ENCODE results near the gene SLC22A23. TPM values are rescaled to one million over a fixed set of nuclear protein-coding genes. Genes with fewer than 3 reads are reported as not detected.

Gene SLC22A23
- total and polyA plus RNA-seq, 2 experiments from 2014 or later, result 6.1 to 38.3 TPM

- TF ChIP-seq, protein P1, sequence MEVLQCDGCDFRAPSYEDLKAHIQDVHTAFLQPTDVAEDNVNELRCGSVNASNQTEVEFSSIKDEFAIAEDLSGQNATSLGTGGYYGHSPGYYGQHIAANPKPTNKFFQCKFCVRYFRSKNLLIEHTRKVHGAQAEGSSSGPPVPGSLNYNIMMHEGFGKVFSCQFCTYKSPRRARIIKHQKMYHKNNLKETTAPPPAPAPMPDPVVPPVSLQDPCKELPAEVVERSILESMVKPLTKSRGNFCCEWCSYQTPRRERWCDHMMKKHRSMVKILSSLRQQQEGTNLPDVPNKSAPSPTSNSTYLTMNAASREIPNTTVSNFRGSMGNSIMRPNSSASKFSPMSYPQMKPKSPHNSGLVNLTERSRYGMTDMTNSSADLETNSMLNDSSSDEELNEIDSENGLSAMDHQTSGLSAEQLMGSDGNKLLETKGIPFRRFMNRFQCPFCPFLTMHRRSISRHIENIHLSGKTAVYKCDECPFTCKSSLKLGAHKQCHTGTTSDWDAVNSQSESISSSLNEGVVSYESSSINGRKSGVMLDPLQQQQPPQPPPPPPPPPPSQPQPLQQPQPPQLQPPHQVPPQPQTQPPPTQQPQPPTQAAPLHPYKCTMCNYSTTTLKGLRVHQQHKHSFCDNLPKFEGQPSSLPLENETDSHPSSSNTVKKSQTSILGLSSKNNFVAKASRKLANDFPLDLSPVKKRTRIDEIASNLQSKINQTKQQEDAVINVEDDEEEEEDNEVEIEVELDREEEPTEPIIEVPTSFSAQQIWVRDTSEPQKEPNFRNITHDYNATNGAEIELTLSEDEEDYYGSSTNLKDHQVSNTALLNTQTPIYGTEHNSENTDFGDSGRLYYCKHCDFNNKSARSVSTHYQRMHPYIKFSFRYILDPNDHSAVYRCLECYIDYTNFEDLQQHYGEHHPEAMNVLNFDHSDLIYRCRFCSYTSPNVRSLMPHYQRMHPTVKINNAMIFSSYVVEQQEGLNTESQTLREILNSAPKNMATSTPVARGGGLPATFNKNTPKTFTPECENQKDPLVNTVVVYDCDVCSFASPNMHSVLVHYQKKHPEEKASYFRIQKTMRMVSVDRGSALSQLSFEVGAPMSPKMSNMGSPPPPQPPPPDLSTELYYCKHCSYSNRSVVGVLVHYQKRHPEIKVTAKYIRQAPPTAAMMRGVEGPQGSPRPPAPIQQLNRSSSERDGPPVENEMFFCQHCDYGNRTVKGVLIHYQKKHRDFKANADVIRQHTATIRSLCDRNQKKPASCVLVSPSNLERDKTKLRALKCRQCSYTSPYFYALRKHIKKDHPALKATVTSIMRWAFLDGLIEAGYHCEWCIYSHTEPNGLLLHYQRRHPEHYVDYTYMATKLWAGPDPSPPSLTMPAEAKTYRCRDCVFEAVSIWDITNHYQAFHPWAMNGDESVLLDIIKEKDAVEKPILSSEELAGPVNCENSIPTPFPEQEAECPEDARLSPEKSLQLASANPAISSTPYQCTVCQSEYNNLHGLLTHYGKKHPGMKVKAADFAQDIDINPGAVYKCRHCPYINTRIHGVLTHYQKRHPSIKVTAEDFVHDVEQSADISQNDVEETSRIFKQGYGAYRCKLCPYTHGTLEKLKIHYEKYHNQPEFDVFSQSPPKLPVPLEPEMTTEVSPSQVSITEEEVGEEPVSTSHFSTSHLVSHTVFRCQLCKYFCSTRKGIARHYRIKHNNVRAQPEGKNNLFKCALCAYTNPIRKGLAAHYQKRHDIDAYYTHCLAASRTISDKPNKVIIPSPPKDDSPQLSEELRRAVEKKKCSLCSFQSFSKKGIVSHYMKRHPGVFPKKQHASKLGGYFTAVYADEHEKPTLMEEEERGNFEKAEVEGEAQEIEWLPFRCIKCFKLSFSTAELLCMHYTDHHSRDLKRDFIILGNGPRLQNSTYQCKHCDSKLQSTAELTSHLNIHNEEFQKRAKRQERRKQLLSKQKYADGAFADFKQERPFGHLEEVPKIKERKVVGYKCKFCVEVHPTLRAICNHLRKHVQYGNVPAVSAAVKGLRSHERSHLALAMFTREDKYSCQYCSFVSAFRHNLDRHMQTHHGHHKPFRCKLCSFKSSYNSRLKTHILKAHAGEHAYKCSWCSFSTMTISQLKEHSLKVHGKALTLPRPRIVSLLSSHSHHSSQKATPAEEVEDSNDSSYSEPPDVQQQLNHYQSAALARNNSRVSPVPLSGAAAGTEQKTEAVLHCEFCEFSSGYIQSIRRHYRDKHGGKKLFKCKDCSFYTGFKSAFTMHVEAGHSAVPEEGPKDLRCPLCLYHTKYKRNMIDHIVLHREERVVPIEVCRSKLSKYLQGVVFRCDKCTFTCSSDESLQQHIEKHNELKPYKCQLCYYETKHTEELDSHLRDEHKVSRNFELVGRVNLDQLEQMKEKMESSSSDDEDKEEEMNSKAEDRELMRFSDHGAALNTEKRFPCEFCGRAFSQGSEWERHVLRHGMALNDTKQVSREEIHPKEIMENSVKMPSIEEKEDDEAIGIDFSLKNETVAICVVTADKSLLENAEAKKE (CRISPR knock-in tag; IDR thresholded peaks at IDR 0.05), result no peak
- TF ChIP-seq CREB1 (CRISPR knock-in tag; IDR thresholded peaks at IDR 0.05; ENCODE audit: low read depth) (no peak), JUNB (IDR thresholded peaks at IDR 0.05; ENCODE audit: unreplicated experiment) (no peak)
Observed at GRCh38 chr6:3285732-3286131, 171.1 kb downstream of the SLC22A23 start (continued).

- TF ChIP-seq ETS1 (IDR thresholded peaks at IDR 0.05), result no peak
- Histone ChIP-seq H4K20me1 (replicated peaks; ENCODE audit: insufficient read depth) (no peaks in the 10 kb centered on the region), H3K9me2 (ENCODE audit: insufficient read depth) (no peaks in the 10 kb centered on the region), H3K4me2 (no peak overlapping the region), H3K4me1 (ENCODE audit: insufficient read depth) (peaks cover 21% of the 10 kb centered on the region), H3K27me3 (ENCODE audit: insufficient read depth) (no peaks in the 10 kb centered on the region), H3K79me2 (replicated peaks; ENCODE audit: insufficient read depth) (no peaks in the 10 kb centered on the region), H3K27ac (ENCODE audit: low read depth) (no peak overlapping the region), H3K36me3 (ENCODE audit: insufficient read depth) (peaks cover 4% of the 10 kb centered on the region; the same call in 1 of the 2 replicates), H3F3A (replicated peaks; ENCODE audit: low read depth) (peaks cover 8% of the 10 kb centered on the region; the same call in 1 of the 2 replicates), H3K4me3 (no peak overlapping the region), H2AFZ (no peak overlapping the region)
- H3K27ac Mint-ChIP-seq, result no peak overlapping the region
- H3K27me3 Mint-ChIP-seq (ENCODE audit: insufficient read depth, low read depth, poor library complexity), result peaks cover 10% of the 10 kb centered on the region
- peaks cover 76% of the 10 kb centered on the region for H3K36me3 Mint-ChIP-seq (ENCODE audit: low read depth)
- no peak for DNase-seq (ENCODE audit: low spot score)
- no peak overlapping the region for H3K4me3 Mint-ChIP-seq
- ATAC-seq, result no peak
- H3K9me3 Mint-ChIP-seq, result no peaks in the 10 kb centered on the region
- peaks cover 34% of the 10 kb centered on the region for H3K4me1 Mint-ChIP-seq
Observed at GRCh38 chr6:3285049-3285639, 171.7 kb downstream of the SLC22A23 start.
